HCT116 (cell line): ENCODE data around the gene MVB12A. TPM values are rescaled to one million over a fixed set of nuclear protein-coding genes. Genes with fewer than 3 reads are reported as not detected.

Source experiments
- ATAC-seq: fragments of 200-7000 bp; cut with Tn5 transposase; 2 replicates; pipeline ENCODE4 v1.9.1; 2020; ENCODE audit warnings: mild to moderate bottlenecking, moderate library complexity
- BruUV-seq: library from RNA; stranded (reverse); fragments of 400-500 nt; replicated peaks from 2 replicates; lab custom pipeline; 2021; lab: Mats Ljungman, UMichigan
- CTCF ChIA-PET: fragments of 300-600 bp; sonication (Branson Sonifier 250); formaldehyde crosslinking; loops from one replicate; lab custom pipeline; 2021; ENCODE audit warnings: antibody characterized with exemption; lab: Charles Lee
- POLR2A ChIA-PET: fragments of 300-600, 350-600 bp; sonication (Branson Sonifier 250); formaldehyde crosslinking; loops from one replicate; lab custom pipeline; 2021; ENCODE audit warnings: antibody characterized with exemption; lab: Charles Lee
- RAD21 ChIA-PET, 2 experiments: fragments of 300-600 bp; sonication (Branson Sonifier 250); formaldehyde crosslinking; loops; one replicate each; lab custom pipeline; 2023; ENCODE audit warnings: low total read pairs in 2 of 2; ENCODE audit not compliant: uncharacterized antibody in 2 of 2, unreplicated experiment in 2 of 2, low non-redundant PET in 1 of 2; lab: Charles Lee
- DNase-seq: peaks from one replicate; pipeline ENCODE4 v3.0.0-alpha.2; 2010; ENCODE audit warnings: low read depth, low spot score
- H2AFZ ChIP-seq: fragments of 200-600 bp; shearing (Covaris generic), sonication (generic); 2 replicates; pipeline ENCODE4 v1.6.1; 2017; ENCODE audit warnings: low read depth, mixed run types, mixed read lengths, antibody characterized with exemption, low read length; ENCODE audit not compliant: poor library complexity, severe bottlenecking
- H3K27ac ChIP-seq: 2 replicates; pipeline ENCODE4 v1.5.1; 2012; ENCODE audit warnings: low read depth, low read length
- H3K27me3 ChIP-seq: fragments of 200-600 bp; sonication (generic); 2 replicates; pipeline ENCODE4 v1.6.1; 2016; ENCODE audit warnings: mixed run types, low read length, mixed read lengths; ENCODE audit not compliant: insufficient read depth
- H3K36me3 ChIP-seq, 2 experiments: fragments of 200-500 bp in 1 of 2; fragments of 200-600 bp in 1 of 2; sonication (Bioruptor generic) in 1 of 2; sonication (generic) in 1 of 2; 2 replicates each; pipeline versions ENCODE4 v1.5.1 to v1.6.1; 2014 to 2016; ENCODE audit warnings: low read length in 2 of 2, inconsistent platforms in 1 of 2, mixed read lengths in 1 of 2, mixed run types in 1 of 2; ENCODE audit not compliant: insufficient read depth in 2 of 2, control insufficient read depth in 1 of 2
- H3K4me1 ChIP-seq, 2 experiments: fragments of 200-600 bp in 1 of 2; sonication (generic) in 1 of 2; 2 replicates each; pipeline versions ENCODE4 v1.5.1 to v1.6.1; 2012 to 2017; ENCODE audit warnings: low read length in 2 of 2, inconsistent platforms in 1 of 2, mild to moderate bottlenecking in 1 of 2, mixed read lengths in 1 of 2, mixed run types in 1 of 2, moderate library complexity in 1 of 2; ENCODE audit not compliant: insufficient read depth in 2 of 2, control insufficient read depth in 1 of 2
- H3K4me2 ChIP-seq: fragments of 200-600 bp; sonication (generic); 2 replicates; pipeline ENCODE4 v1.6.1; 2017; ENCODE audit warnings: mixed run types, low read length, mixed read lengths
- H3K4me3 ChIP-seq, 2 experiments: fragments of 200-600 bp in 1 of 2; sonication (generic) in 1 of 2; replicated peaks in 1 of 2; 2 replicates each; pipeline ENCODE4 v1.5.1; 2011 to 2016; ENCODE audit warnings: low read length in 2 of 2, control low read depth in 1 of 2, low read depth in 1 of 2, mild to moderate bottlenecking in 1 of 2, mixed read lengths in 1 of 2, mixed run types in 1 of 2
- H3K79me2 ChIP-seq: fragments of 200-600 bp; sonication (generic); 2 replicates; pipeline ENCODE4 v1.6.1; 2017; ENCODE audit warnings: mild to moderate bottlenecking, mixed run types, low read length, moderate library complexity, mixed read lengths; ENCODE audit not compliant: insufficient read depth
- H3K9ac ChIP-seq: fragments of 200-600 bp; sonication (generic); 2 replicates; pipeline ENCODE4 v1.6.1; 2016; ENCODE audit warnings: low read length, mixed read lengths
- H3K9me2 ChIP-seq: fragments of 200-600 bp; sonication (generic), shearing (Covaris generic); 2 replicates; pipeline ENCODE4 v1.6.1; 2017; ENCODE audit warnings: mixed run types, mild to moderate bottlenecking, moderate library complexity; ENCODE audit not compliant: insufficient read depth
- H3K9me3 ChIP-seq, 2 experiments: fragments of 200-500 bp in 1 of 2; fragments of 200-600 bp in 1 of 2; sonication (Bioruptor generic) in 1 of 2; sonication (generic) in 1 of 2; 2 replicates each; pipeline ENCODE4 v1.6.1; 2014 to 2017; ENCODE audit warnings: low read length in 2 of 2, mixed read lengths in 2 of 2, inconsistent platforms in 1 of 2, low read depth in 1 of 2, mild to moderate bottlenecking in 1 of 2, mixed run types in 1 of 2, moderate library complexity in 1 of 2; ENCODE audit not compliant: control insufficient read depth in 1 of 2, insufficient read depth in 1 of 2
- H4K20me1 ChIP-seq: fragments of 200-600 bp; sonication (generic), shearing (Covaris generic); 2 replicates; pipeline ENCODE4 v1.6.1; 2017; ENCODE audit warnings: mixed run types, mild to moderate bottlenecking, moderate library complexity; ENCODE audit not compliant: insufficient read depth
- CBX3 ChIP-seq: IDR thresholded peaks from 2 replicates; pipeline ENCODE4 v1.6.1; 2012; ENCODE audit warnings: low read depth
- CTCF ChIP-seq, 3 experiments: fragments of 200-600 bp in 1 of 3; sonication (generic) in 1 of 3; IDR thresholded peaks in 2 of 3; conservative IDR thresholded peaks in 1 of 3; 2 replicates each; pipeline ENCODE4 v1.5.1; 2012 to 2017; ENCODE audit warnings: low read depth in 2 of 3, low read length in 2 of 3, antibody characterized with exemption in 1 of 3, borderline replicate concordance in 1 of 3, control low read depth in 1 of 3, mild to moderate bottlenecking in 1 of 3, mixed read lengths in 1 of 3, mixed run types in 1 of 3, moderate library complexity in 1 of 3; ENCODE audit not compliant: insufficient read depth in 1 of 3
- EGR1 ChIP-seq: IDR thresholded peaks from 2 replicates; pipeline ENCODE4 v1.6.1; 2012; ENCODE audit warnings: low read depth
- EZH2phosphoT487 ChIP-seq: fragments of 200-600 bp; IDR thresholded peaks from 2 replicates; pipeline ENCODE4 v1.6.1; 2018; ENCODE audit warnings: antibody characterized with exemption, borderline replicate concordance
- MAX ChIP-seq: IDR thresholded peaks from 2 replicates; pipeline ENCODE4 v1.6.1; 2012
- POLR2AphosphoS5 ChIP-seq: IDR thresholded peaks from 2 replicates; pipeline ENCODE4 v1.6.1; 2011; ENCODE audit warnings: mild to moderate bottlenecking, low read depth, low read length, moderate library complexity
- RAD21 ChIP-seq: IDR thresholded peaks from 2 replicates; pipeline ENCODE4 v1.6.1; 2012; ENCODE audit warnings: low read depth, mild to moderate bottlenecking
- ZFX ChIP-seq: fragments of 450-650 bp; IDR thresholded peaks from 2 replicates; pipeline ENCODE4 v1.6.1; 2017
- intact Hi-C: fragments of 100-400 bp; cut with micrococcal nuclease; formaldehyde crosslinking; loops from 2 replicates; pipeline ENCODE4 v1.10.0; 2022
- total RNA-seq: library from RNA; stranded (reverse); gene quantifications from one replicate; pipeline ENCODE4 v1.2.1, GENCODE V29; 2021; ENCODE audit not compliant: unreplicated experiment

MVB12A gene
- total RNA-seq, 1 experiment from 2014 or later: 91.7 TPM

GRCh38 chr19:17394891-17395415, 24.9 kb upstream of the MVB12A start:
- Histone ChIP-seq H3K4me1 (peaks cover 11 to 32% of the 10 kb centered on the region in 2 experiments), H3K4me3 (peak overlapping the region; percentile 31 to 32; a peak in 3 of 4 replicates), H3K9me3 (no peaks in the 10 kb centered on the region), H3K79me2 (no peaks in the 10 kb centered on the region), H3K27ac (peak overlapping the region; percentile 20; the same call in 1 of the 2 replicates), H4K20me1 (no peaks in the 10 kb centered on the region), H3K36me3 (no peaks in the 10 kb centered on the region), H3K27me3 (no peaks in the 10 kb centered on the region), H3K9ac (0 out of 2 replicates have a peak overlapping the region, but pooled peaks have one; percentile 4), H2AFZ (peak overlapping the region; percentile 52), H3K4me2 (peak overlapping the region; percentile 67), H3K9me2 (no peaks in the 10 kb centered on the region)
- BruUV-seq: no TSS peak
- POLR2A ChIA-PET: no interaction called here
- DNase-seq (peak; percentile 71), ATAC-seq (peak; percentile 67)
- TF ChIP-seq EGR1 (no peak), CBX3 (peak; percentile 93), POLR2AphosphoS5 (0 out of 2 replicates have a peak, but pooled peaks have one; percentile 23), MAX (peak; percentile 53; the same call in 1 of the 2 replicates), RAD21 (peak; percentile 91), CTCF (IDR thresholded peaks at IDR 0.05 in 2 of 3, conservative IDR thresholded peaks at IDR 0.05 in 1 of 3; ENCODE audit: borderline replicate concordance in 1 of 3, insufficient read depth in 1 of 3, low read depth in 2 of 3, low read length in 2 of 3) (peak; percentile 75 to 82 (median 82)), EZH2phosphoT487 (no peak), ZFX (no peak)
- CTCF ChIA-PET: interaction anchor here (0.7 to 2.5 kb wide), 3 partner anchors 9 to 71 kb away, joined by 3 to 8 read pairs (median 5); no protein-coding TSS in a partner anchor
- intact Hi-C loops: loop anchor here (1.0 to 5.0 kb wide), 3 partner anchors 57 to 462 kb away; partner anchors contain the start of gene RPL18A
- RAD21 ChIA-PET: no interaction called here
